ENCODE data around the gene RAB35. TPM values are rescaled to one million over a fixed set of nuclear protein-coding genes. Genes with fewer than 3 reads are reported as not detected.

Gene RAB35
- polyA plus RNA-seq, 1 of the 3 experiments (the other 2 are of a cell fraction) = 41.8 TPM

- TF ChIP-seq EP300 (IDR thresholded peaks at IDR 0.05; ENCODE audit: borderline replicate concordance in 1 of 2, low read depth in 1 of 2, low read length in 1 of 2) (no peak), MAX (IDR thresholded peaks at IDR 0.05; ENCODE audit: low read depth) (no peak)
These were observed 47.7 kb upstream of the RAB35 start (continued) for GRCh38 chr12:120164293-120164692.

GRCh38 chr12:120162763-120163162 is 46.2 kb upstream of the RAB35 start:
- no peaks in the 10 kb centered on the region for H3F3A ChIP-seq (replicated peaks; ENCODE audit: insufficient read depth)
- CTCF ChIA-PET = interaction anchor here (1.0 kb wide), 2 partner anchors 40 to 45 kb away, joined by 3 read pairs; no protein-coding TSS in a partner anchor
- H3K4me1 ChIP-seq (ENCODE audit: control insufficient read depth in 1 of 2, insufficient read depth in 2 of 2, low read depth in 1 of 2, low read length in 1 of 2) = no peaks in the 10 kb centered on the region
- no peak for TF ChIP-seq REST (IDR thresholded peaks at IDR 0.05; ENCODE audit: low read depth, low read length)
- no peak for TF ChIP-seq IRF3 (IDR thresholded peaks at IDR 0.05; ENCODE audit: low read depth, low read length)
- no peak for TF ChIP-seq MEF2A (IDR thresholded peaks at IDR 0.05; ENCODE audit: borderline replicate concordance, low read depth)
- TF ChIP-seq FOXM1 (IDR thresholded peaks at IDR 0.05; ENCODE audit: low read depth) = no peak
- no peak for TF ChIP-seq CTCF (IDR thresholded peaks at IDR 0.05)
- TF ChIP-seq USF1 (IDR thresholded peaks at IDR 0.05; ENCODE audit: borderline replicate concordance, low read depth) = no peak
- TF ChIP-seq TCF12 (IDR thresholded peaks at IDR 0.05) = no peak
- TF ChIP-seq ZBTB33 (IDR thresholded peaks at IDR 0.05; ENCODE audit: borderline replicate concordance, low read depth) = no peak
- no peak for TF ChIP-seq EP300 (IDR thresholded peaks at IDR 0.05; ENCODE audit: borderline replicate concordance in 1 of 2, low read depth in 1 of 2, low read length in 1 of 2)
- no peak for TF ChIP-seq GABPA (IDR thresholded peaks at IDR 0.05; ENCODE audit: low read depth)
- no peak for TF ChIP-seq TAF1 (IDR thresholded peaks at IDR 0.05; ENCODE audit: borderline replicate concordance, low read depth, low read length)
- no peak for TF ChIP-seq CHD2 (IDR thresholded peaks at IDR 0.05; ENCODE audit: low read length, partially characterized antibody)
- TF ChIP-seq TEAD4 (IDR thresholded peaks at IDR 0.05; ENCODE audit: borderline replicate concordance, insufficient read depth) = no peak
- no peak for TF ChIP-seq RCOR1 (IDR thresholded peaks at IDR 0.05; ENCODE audit: low read length)
- no peak for TF ChIP-seq POLR2AphosphoS5 (IDR thresholded peaks at IDR 0.05; ENCODE audit: low read depth, low read length)
- no peak for TF ChIP-seq RAD21 (IDR thresholded peaks at IDR 0.05; ENCODE audit: low read length)
- TF ChIP-seq FOSL2 (IDR thresholded peaks at IDR 0.05; ENCODE audit: borderline replicate concordance, low read depth) = no peak
- 0 out of 2 replicates have a peak, but pooled peaks cover 8% of the 10 kb centered on the region for H3K79me2 ChIP-seq (ENCODE audit: insufficient read depth)
- no peak overlapping the region for H3K27ac ChIP-seq (ENCODE audit: low read depth in 2 of 2, low read length in 1 of 2)
- H3K9me3 ChIP-seq = no peaks in the 10 kb centered on the region
- no peaks in the 10 kb centered on the region for H3K9me2 ChIP-seq
- H3K27me3 ChIP-seq (ENCODE audit: insufficient read depth) = no peaks in the 10 kb centered on the region
- H3K4me3 ChIP-seq (ENCODE audit: low read depth in 2 of 2, low read length in 1 of 2) = no peak overlapping the region
- 0 out of 2 replicates have a peak, but pooled peaks cover 3% of the 10 kb centered on the region for H4K20me1 ChIP-seq (ENCODE audit: insufficient read depth)
- H2AFZ ChIP-seq (ENCODE audit: low read depth) = no peak overlapping the region
- no peak overlapping the region for H3K9ac ChIP-seq
- peaks cover 38 to 69% of the 10 kb centered on the region in 2 experiments for H3K36me3 ChIP-seq (replicated peaks in 1 of 2; ENCODE audit: control insufficient read depth in 1 of 2, insufficient read depth in 2 of 2, low read length in 1 of 2)
- 83% methylated on average over 6 of the region's 8 CpGs for WGBS (ENCODE audit: low lambda C conversion rate)
- DNase-seq = no peak
- POLR2A ChIA-PET = interaction anchor here (1.6 kb wide), 1 partner anchor 38 kb away, joined by 6 read pairs; the partner anchor contains the start of gene RPLP0
- no peak overlapping the region for H3K4me2 ChIP-seq

Measured in SK-N-SH (cell line).